ENCODE data around the gene ACP2. TPM values are rescaled to one million over a fixed set of nuclear protein-coding genes. Genes with fewer than 3 reads are reported as not detected.

Gene ACP2
- total and polyA plus RNA-seq, 4 donors: 40.6 to 74.7 (median 60.8) TPM

DNA sequence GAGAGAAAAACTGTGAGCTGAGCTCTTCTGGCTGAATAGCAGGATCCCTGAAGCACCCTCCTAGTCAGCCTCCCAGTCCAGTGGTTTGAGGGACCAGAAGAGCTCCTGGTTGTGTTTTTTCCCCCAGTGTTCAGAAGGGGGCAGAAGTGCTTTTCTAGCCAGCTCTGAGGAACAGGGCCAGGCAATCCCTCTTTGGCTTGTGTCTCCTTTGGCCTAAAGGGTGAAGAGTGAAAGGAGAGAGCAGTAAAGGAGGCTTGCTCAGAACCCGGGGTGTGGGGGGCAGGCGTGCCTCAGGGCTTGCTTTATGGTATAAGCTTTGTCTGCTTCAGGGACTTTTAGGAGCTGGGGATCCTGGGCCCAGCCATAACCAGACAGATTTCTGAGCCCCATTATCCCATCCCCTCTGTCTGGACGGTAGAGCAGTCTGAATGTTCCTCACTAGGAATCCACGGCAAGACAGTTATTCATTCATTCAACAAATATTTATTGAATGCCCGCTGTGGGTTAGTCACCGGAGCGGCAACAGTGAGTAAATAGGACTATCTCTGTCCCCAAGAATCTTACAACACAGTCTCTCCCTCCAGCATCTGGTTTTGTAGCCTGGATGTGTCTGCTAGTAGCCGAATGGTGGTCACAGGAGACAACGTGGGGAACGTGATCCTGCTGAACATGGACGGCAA, 14.5 kb downstream of the ACP2 start:
- no peaks in the 10 kb centered on the region for H3K27me3 ChIP-seq (ENCODE audit: control insufficient read depth in 3 of 3, insufficient read depth in 3 of 3, low read length in 2 of 3)
- peaks cover 0 to 15% (median 10%) of the 10 kb centered on the region in 4 donors for H3K36me3 ChIP-seq (ENCODE audit: control insufficient read depth in 4 of 4, insufficient read depth in 4 of 4, low read length in 4 of 4)
- no peaks in the 10 kb centered on the region for H3K9me3 ChIP-seq (ENCODE audit: control insufficient read depth in 4 of 4, insufficient read depth in 3 of 4, low read length in 3 of 4)
- ATAC-seq (ENCODE audit: insufficient read depth, low FRiP score) (no peak), DNase-seq (peak in 2 of 3 donors; percentile 50 to 62)
- TF ChIP-seq, protein P1, sequence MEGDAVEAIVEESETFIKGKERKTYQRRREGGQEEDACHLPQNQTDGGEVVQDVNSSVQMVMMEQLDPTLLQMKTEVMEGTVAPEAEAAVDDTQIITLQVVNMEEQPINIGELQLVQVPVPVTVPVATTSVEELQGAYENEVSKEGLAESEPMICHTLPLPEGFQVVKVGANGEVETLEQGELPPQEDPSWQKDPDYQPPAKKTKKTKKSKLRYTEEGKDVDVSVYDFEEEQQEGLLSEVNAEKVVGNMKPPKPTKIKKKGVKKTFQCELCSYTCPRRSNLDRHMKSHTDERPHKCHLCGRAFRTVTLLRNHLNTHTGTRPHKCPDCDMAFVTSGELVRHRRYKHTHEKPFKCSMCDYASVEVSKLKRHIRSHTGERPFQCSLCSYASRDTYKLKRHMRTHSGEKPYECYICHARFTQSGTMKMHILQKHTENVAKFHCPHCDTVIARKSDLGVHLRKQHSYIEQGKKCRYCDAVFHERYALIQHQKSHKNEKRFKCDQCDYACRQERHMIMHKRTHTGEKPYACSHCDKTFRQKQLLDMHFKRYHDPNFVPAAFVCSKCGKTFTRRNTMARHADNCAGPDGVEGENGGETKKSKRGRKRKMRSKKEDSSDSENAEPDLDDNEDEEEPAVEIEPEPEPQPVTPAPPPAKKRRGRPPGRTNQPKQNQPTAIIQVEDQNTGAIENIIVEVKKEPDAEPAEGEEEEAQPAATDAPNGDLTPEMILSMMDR (IDR thresholded peaks at IDR 0.05; ENCODE audit: control extremely low read depth, extremely low read depth): peak; percentile 14
- H3K9ac ChIP-seq (ENCODE audit: insufficient read depth in 1 of 2, low read length in 2 of 2): no peak overlapping the region
- 52 to 76% methylated on average over 11 of the region's 11 CpGs for WGBS, 2 donors
- H3K4me1 ChIP-seq (ENCODE audit: control insufficient read depth in 5 of 5, insufficient read depth in 5 of 5, low read length in 5 of 5): peaks cover 0 to 3% (median 0%) of the 10 kb centered on the region in 5 donors
- no peak overlapping the region for H3K4me3 ChIP-seq
- H3K27ac ChIP-seq (ENCODE audit: low read depth in 1 of 2, low read length in 1 of 2): peak overlapping the region in 1 of 2 donors; percentile 63

DNA sequence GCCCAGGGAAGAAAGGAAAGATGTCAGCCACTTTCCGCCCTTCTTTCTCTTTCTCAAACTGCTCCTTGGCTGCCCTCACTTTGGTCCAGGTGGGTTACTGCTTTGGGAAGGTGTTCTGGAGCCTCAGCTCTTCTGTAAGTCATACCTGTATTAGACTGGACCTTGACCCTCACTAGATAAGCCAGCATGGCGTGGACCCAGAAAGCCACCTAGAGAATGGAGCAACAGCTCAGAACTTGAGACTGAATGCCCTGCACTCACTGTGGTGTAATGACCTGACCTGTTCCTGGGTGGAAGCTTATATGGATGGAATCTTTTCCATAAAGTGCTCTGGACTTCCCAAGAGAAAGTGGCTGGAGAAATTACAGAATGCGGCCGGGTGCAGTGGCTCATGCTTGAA, 15.6 kb downstream of the ACP2 start:
- H3K9ac ChIP-seq (ENCODE audit: insufficient read depth in 1 of 2, low read length in 2 of 2): no peak overlapping the region
- H3K4me3 ChIP-seq: no peak overlapping the region
- H3K36me3 ChIP-seq (ENCODE audit: control insufficient read depth in 4 of 4, insufficient read depth in 4 of 4, low read length in 4 of 4): peaks cover 0 to 10% (median 8%) of the 10 kb centered on the region in 4 donors
- WGBS, 2 donors: 97 to 99% methylated on average over 4 of the region's 4 CpGs
- no peak for DNase-seq
- H3K27me3 ChIP-seq (ENCODE audit: control insufficient read depth in 3 of 3, insufficient read depth in 3 of 3, low read length in 2 of 3): no peaks in the 10 kb centered on the region
- peaks cover 0 to 3% (median 0%) of the 10 kb centered on the region in 5 donors for H3K4me1 ChIP-seq (ENCODE audit: control insufficient read depth in 5 of 5, insufficient read depth in 5 of 5, low read length in 5 of 5)
- ATAC-seq (ENCODE audit: insufficient read depth, low FRiP score): no peak
- TF ChIP-seq, protein P1 (IDR thresholded peaks at IDR 0.05; ENCODE audit: control extremely low read depth, extremely low read depth): no peak
- H3K9me3 ChIP-seq (ENCODE audit: control insufficient read depth in 4 of 4, insufficient read depth in 3 of 4, low read length in 3 of 4): no peaks in the 10 kb centered on the region
- H3K27ac ChIP-seq (ENCODE audit: low read depth in 1 of 2, low read length in 1 of 2): no peak overlapping the region

DNA sequence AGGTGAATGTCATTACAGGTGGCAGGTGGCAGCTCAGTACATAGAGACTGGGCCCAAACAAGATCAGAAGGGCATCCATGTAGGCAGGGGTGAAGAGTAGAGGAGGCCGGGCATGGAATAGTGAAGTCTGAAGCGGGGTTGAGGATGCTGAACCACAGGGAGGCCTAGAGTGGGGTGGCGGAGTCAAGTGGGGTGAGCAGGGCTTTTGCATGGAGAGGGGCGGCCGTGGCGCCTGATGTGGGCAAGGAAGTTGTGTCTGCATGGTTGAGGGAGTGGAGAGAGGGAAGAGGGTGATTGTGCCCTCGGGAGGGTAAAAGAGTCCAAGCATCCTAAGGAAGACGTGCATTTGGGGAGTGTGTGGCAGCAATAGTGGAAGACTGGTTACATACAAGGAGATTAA, 19.5 kb downstream of the ACP2 start:
- Histone ChIP-seq H3K27ac (ENCODE audit: low read depth in 1 of 2, low read length in 1 of 2) (no peak overlapping the region), H3K9me3 (ENCODE audit: control insufficient read depth in 4 of 4, insufficient read depth in 3 of 4, low read length in 3 of 4) (no peaks in the 10 kb centered on the region), H3K9ac (ENCODE audit: insufficient read depth in 1 of 2, low read length in 2 of 2) (no peak overlapping the region), H3K4me3 (no peak overlapping the region), H3K27me3 (ENCODE audit: control insufficient read depth in 3 of 3, insufficient read depth in 3 of 3, low read length in 2 of 3) (no peaks in the 10 kb centered on the region), H3K4me1 (ENCODE audit: control insufficient read depth in 5 of 5, insufficient read depth in 5 of 5, low read length in 5 of 5) (peaks cover 0 to under 1% (median 0%) of the 10 kb centered on the region in 5 donors), H3K36me3 (ENCODE audit: control insufficient read depth in 4 of 4, insufficient read depth in 4 of 4, low read length in 4 of 4) (peaks cover 0 to 8% (median 2%) of the 10 kb centered on the region in 4 donors)
- TF ChIP-seq, protein P1 (IDR thresholded peaks at IDR 0.05; ENCODE audit: control extremely low read depth, extremely low read depth): no peak
- 94 to 95% methylated on average over 8 of the region's 8 CpGs for WGBS, 2 donors
- DNase-seq (no peak), ATAC-seq (ENCODE audit: insufficient read depth, low FRiP score) (no peak)

All from lung (tissue), 12 donors.